GM10847 (cell line): ENCODE measurements around the gene SLC2A4RG.

Experiments
- POLR2A ChIP-seq: IDR thresholded peaks from 2 replicates; pipeline ENCODE4 v1.6.1; 2011; ENCODE audit not compliant: insufficient read length; ENCODE audit errors: extremely low read depth

The SLC2A4RG gene

DNA sequence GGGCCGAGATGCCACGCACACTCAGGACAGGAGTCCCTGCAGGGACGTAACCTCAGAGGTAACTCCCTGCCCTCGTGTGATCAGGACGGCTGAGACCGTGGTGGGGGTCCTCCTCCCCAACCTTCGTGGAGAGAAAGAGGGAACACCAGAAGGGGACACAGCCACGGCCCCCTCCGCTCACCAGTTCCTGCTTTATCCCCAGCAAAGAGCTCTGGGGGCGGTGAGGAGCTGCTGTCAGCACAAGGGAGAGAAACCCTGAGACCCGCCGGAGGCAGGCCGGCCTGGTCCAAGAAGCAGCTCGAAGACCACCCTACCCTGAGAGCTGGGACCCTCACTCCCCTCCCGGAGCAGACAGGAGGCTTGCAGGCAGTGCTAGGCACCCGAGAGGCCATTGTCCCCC lies 44.4 kb downstream of the SLC2A4RG start:
- TF ChIP-seq POLR2A = no peak

DNA sequence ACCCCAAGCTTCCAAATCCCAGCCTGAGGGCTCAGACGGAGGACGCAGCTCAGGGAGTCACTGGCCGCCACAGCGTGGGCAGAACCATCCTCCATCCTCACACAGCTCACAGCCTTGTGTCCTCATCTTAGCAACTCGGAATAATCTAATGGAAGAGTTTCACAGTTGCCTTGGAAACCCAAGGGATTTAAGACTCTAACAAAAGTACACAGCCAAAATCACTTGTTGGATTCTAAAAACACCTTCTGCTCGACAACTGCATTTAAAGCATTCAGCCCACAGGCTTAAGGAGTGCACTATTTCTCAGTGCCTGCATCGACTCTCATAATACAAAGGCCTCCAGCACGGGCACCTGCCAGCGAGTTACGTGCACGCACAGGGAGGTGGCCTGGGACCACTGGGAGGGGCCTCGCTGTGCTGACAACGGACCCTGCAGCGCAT lies 46.1 kb downstream of the SLC2A4RG start:
- TF ChIP-seq POLR2A = no peak

DNA sequence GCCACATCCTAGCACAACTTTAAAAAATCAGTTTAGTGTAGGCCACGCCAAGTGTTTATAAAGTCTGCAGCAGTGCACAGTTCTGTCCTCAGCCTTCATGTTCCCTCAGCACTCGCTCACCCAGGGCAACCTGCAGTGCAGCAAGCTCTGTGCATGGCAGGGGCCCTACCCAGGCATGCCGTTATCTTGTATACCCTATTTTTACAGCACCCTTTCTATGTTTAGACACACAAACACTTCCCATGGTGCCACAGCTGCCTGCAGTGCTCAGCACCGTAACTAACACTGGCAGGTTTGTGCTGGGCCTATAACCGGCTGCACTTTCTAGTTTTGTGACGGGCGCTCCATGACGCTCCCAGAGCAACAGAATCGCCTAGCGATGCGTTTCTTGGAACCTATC lies 47.7 kb downstream of the SLC2A4RG start:
- no peak for TF ChIP-seq POLR2A

DNA sequence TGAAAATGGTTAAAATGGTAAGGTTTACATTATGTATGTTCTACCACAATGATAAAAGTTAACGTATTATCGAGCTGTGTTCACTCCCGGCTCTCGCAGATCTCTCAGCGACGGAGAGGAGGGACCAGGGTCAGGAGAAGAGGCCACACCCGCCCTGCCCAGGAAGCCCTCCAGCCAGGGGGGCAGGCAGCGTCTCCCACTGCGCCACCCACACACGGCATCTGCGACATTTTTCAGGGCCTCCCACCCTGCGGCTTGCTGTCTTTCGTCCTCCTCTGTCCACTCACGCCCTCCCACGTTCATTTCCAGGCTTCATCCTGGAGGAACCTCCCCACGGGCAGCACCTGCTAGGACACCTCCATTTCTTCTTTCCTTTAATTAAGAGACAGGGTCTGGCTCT lies 48.2 kb downstream of the SLC2A4RG start:
- TF ChIP-seq POLR2A = no peak

DNA sequence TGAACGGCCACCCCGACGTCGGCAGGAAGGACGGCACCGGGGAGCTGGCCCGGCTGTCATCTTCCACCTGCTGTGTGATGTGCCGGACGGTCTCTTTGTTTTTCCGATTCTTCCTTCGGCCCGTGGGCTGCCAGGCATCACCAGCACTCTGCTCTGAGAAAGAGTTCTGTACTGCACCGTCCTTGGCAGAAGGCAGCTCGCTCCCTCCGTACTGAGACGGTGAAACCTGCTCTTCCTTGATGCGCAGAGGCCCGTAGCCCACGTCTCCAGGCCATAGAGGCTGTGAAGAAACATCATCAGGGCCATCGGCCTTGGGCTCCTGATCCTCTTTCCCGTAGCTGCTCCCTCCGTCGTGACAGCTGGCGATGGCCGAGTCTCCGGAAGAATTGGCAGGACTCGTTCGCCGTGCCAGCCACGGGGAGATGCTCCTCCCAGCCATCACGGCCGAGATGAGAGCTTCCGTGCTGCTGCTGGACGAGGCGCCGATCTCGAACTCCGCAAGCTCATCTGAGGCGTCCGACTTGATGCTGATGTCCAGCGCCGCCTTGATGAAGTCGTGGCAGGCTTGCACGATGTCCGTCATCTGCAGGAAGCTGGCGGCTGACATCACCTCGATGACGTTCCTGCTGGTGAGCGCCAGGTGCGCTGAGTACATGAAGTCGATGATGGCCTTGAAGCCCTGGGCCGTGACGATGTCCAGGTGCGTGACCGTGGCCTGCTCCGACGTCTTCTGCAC lies 50.4 kb downstream of the SLC2A4RG start:
- TF ChIP-seq POLR2A = no peak

DNA sequence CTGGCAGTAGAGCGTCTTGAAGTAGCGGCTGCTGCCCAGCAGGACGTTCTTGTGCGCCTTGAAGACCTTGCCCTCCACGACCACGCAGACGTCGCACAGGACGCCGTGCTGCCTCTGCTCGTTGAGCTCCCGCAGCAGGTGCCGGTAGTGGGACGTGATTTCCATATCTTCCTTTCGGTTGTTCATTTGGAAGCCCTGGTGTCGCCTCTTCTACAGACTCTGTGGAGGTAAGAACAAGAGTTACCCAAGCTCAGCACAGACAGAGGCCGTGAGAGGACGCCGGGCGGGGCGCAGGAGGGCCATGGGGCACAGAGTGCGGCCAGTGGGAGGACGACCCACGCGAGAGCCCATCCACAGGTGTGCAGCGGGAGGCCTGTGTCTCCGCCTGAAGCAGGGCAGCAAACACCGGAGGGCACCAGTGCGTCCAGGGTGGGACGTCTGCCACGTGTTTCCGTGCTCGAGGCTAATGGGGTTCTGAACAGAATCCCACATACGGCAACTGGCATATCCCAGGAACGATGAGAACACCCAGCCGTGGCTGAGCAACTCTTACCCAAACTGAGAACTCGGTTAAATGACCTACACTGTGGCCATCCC lies 51.1 kb downstream of the SLC2A4RG start:
- TF ChIP-seq POLR2A = no peak

DNA sequence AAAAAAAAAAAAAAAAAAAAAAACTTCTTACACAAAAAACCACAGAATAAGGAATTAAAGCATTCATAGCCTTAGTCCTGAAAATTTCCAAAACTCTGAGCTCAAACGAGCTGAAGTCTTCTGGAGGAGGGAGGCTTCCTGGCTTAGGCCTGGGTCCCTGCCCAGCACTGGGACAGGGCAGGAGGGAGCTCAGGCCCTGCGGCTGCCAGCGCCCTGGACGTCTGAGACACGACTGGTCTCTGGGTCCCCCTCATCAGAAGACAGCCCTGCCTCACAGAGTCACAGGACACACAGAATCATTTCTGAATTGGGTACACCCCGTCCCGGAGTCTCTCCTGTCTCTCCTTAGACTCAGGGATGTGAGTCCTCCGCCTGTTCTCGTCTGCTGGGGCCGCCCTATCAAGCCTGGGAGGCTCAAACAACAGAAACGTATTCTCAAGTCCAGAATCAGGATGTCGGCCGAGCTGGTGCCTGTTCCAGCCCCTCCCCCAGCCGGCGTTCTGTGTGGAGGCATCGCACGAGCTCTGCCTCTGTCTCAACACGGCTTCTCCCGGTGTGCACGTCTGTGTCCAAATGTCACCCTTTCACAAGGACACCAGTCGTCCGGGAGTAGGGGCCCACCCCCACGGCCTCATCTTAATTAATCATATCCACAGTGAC lies 52.1 kb downstream of the SLC2A4RG start:
- TF ChIP-seq POLR2A = no peak

DNA sequence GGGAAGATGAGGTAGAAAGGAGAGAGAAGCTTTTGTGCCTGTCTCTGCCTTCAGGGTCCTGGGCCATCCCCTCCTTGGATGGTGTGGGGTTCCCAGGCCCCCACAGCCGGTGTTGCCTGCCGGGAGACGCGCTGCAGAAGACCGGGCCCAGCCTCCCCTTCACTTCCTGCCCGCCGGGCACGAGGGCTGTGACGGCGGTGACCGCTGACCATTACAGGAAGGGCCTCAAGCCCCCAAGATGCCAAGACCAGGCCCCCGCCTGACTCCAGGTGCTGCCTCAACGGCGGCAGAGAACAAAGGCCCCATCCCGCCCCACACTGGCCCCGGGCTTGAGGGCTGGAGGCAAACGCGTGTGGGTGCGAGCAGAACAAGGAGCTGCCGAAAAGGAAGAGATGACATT lies 53.3 kb downstream of the SLC2A4RG start:
- no peak for TF ChIP-seq POLR2A
